Endothelial cell of umbilical vein (primary cell): ENCODE measurements around the gene GCH1. TPM values are rescaled to one million over a fixed set of nuclear protein-coding genes. Genes with fewer than 3 reads are reported as not detected.
A peak's percentile ranks its signal among the peaks of the same experiment; 100 is the strongest.

Experiments used
- BruUV-seq: library from RNA; stranded (reverse); fragments of 400-500 nt; replicated peaks from 2 replicates; lab custom pipeline; 2021; lab: Mats Ljungman, UMichigan
- CTCF ChIA-PET: fragments of 300-600, 350-600 bp; sonication (Branson Sonifier 250); formaldehyde crosslinking; loops from one replicate; lab custom pipeline; 2021; ENCODE audit warnings: antibody characterized with exemption, inconsistent platforms; lab: Charles Lee
- POLR2A ChIA-PET: fragments of 300-600, 350-600 bp; sonication (Branson Sonifier 250); formaldehyde crosslinking; loops from one replicate; lab custom pipeline; 2021; ENCODE audit warnings: antibody characterized with exemption, inconsistent platforms; lab: Charles Lee
- DNase-seq: peaks from one replicate; pipeline ENCODE4 v3.0.0-alpha.2; 2011; ENCODE audit warnings: low read depth, low spot score
- FAIRE-seq: peaks from 2 replicates; lab custom pipeline; 2011; peaks lifted over from hg19 to GRCh38; lab: Jason Lieb, UNC
- H2AFZ ChIP-seq: 2 replicates; pipeline ENCODE4 v1.6.0; 2012; ENCODE audit warnings: low read depth, low read length, control low read depth, inconsistent platforms
- H3K27ac ChIP-seq: 2 replicates; pipeline ENCODE4 v1.5.1; 2011; ENCODE audit warnings: low read depth, mild to moderate bottlenecking, control low read depth, low read length, moderate library complexity; ENCODE audit not compliant: insufficient read depth
- H3K27me3 ChIP-seq, 2 experiments: 2 replicates each; pipeline versions ENCODE4 v1.6.0 to v1.6.1; 2011; ENCODE audit warnings: low read length in 2 of 2, mixed read lengths in 1 of 2; ENCODE audit not compliant: control insufficient read depth in 2 of 2, insufficient read depth in 2 of 2
- H3K36me3 ChIP-seq, 2 experiments: 2 replicates in 1 of 2; 3 replicates in 1 of 2; pipeline ENCODE4 v1.5.1; 2011; ENCODE audit warnings: low read length in 2 of 2, mild to moderate bottlenecking in 1 of 2, moderate library complexity in 1 of 2; ENCODE audit not compliant: control insufficient read depth in 2 of 2, insufficient read depth in 2 of 2; ENCODE audit errors: extremely low read depth in 1 of 2
- H3K4me1 ChIP-seq: 3 replicates; pipeline ENCODE4 v1.5.1; 2011; ENCODE audit warnings: mild to moderate bottlenecking, low read length; ENCODE audit not compliant: control insufficient read depth, insufficient read depth; ENCODE audit errors: extremely low read depth
- H3K4me2 ChIP-seq: 2 replicates; pipeline ENCODE4 v1.6.1; 2011; ENCODE audit warnings: low read length, control low read depth, mixed read lengths; ENCODE audit not compliant: insufficient read depth
- H3K4me3 ChIP-seq, 3 experiments: fragments of 200-600 bp in 1 of 3; sonication (generic), shearing (Covaris generic) in 1 of 3; replicated peaks in 1 of 3; 2 replicates each; pipeline ENCODE4 v1.5.1; 2011 to 2016; ENCODE audit warnings: control low read depth in 3 of 3, low read length in 3 of 3, mild to moderate bottlenecking in 2 of 3, inconsistent platforms in 1 of 3, low read depth in 1 of 3, moderate library complexity in 1 of 3; ENCODE audit not compliant: insufficient read depth in 1 of 3
- H3K79me2 ChIP-seq: 2 replicates; pipeline ENCODE4 v1.6.0; 2012; ENCODE audit warnings: low read length, inconsistent platforms; ENCODE audit not compliant: control insufficient read depth, insufficient read depth
- H3K9ac ChIP-seq: replicated peaks from 2 replicates; pipeline ENCODE3; 2011; ENCODE audit warnings: low read length, control low read depth; ENCODE audit not compliant: insufficient read depth; ENCODE audit errors: extremely low read depth
- H3K9me1 ChIP-seq: replicated peaks from 3 replicates; pipeline ENCODE4 v1.6.0; 2011; ENCODE audit warnings: mild to moderate bottlenecking, low read length; ENCODE audit not compliant: control insufficient read depth, insufficient read depth; ENCODE audit errors: extremely low read depth
- H3K9me3 ChIP-seq: replicated peaks from 2 replicates; pipeline ENCODE4 v1.5.1; 2012; ENCODE audit warnings: low read length, inconsistent platforms; ENCODE audit not compliant: control insufficient read depth, insufficient read depth
- H4K20me1 ChIP-seq: replicated peaks from 2 replicates; pipeline ENCODE3; 2011; ENCODE audit warnings: mild to moderate bottlenecking, low read length; ENCODE audit not compliant: control insufficient read depth, insufficient read depth; ENCODE audit errors: extremely low read depth
- CTCF ChIP-seq, 2 donors: IDR thresholded peaks; 1 replicate in 1 of 2; 2 replicates in 1 of 2; pipeline ENCODE4 v1.5.1; 2011; ENCODE audit warnings: low read length in 2 of 2, mild to moderate bottlenecking in 2 of 2, moderate library complexity in 2 of 2, control low read depth in 1 of 2, inconsistent platforms in 1 of 2, low read depth in 1 of 2; ENCODE audit not compliant: insufficient read depth in 1 of 2; ENCODE audit errors: extremely low read depth in 1 of 2
- EZH2 ChIP-seq: IDR thresholded peaks from 2 replicates; pipeline ENCODE4 v1.6.1; 2012; ENCODE audit warnings: borderline replicate concordance, low read depth, mild to moderate bottlenecking, moderate library complexity, low read length, inconsistent platforms; ENCODE audit not compliant: severe bottlenecking
- FOS ChIP-seq: IDR thresholded peaks from 2 replicates; pipeline ENCODE4 v1.6.1; 2011; ENCODE audit warnings: mild to moderate bottlenecking, low read length, moderate library complexity, borderline replicate concordance; ENCODE audit not compliant: insufficient read depth
- GATA2 ChIP-seq: IDR thresholded peaks from 2 replicates; pipeline ENCODE4 v1.7.0; 2011; ENCODE audit warnings: low read depth, mild to moderate bottlenecking, moderate library complexity, mixed read lengths, low read length; ENCODE audit not compliant: insufficient read length, insufficient read depth
- JUN ChIP-seq: IDR thresholded peaks from 2 replicates; pipeline ENCODE4 v1.6.1; 2011; ENCODE audit warnings: borderline replicate concordance, low read depth; ENCODE audit not compliant: insufficient read length, insufficient read depth
- MAX ChIP-seq: IDR thresholded peaks from 2 replicates; pipeline ENCODE4 v1.6.1; 2011; ENCODE audit not compliant: insufficient read depth, insufficient read length
- MYC ChIP-seq: IDR thresholded peaks from one replicate; pipeline ENCODE4 v1.6.1; 2011; ENCODE audit warnings: mild to moderate bottlenecking, low read depth, low read length
- POLR2A ChIP-seq: IDR thresholded peaks from 2 replicates; pipeline ENCODE4 v1.6.1; 2012; ENCODE audit warnings: low read depth, mild to moderate bottlenecking, control low read depth, low read length
- POLR2AphosphoS5 ChIP-seq: IDR thresholded peaks from 2 replicates; pipeline ENCODE4 v1.6.1; 2012; ENCODE audit warnings: low read depth, mild to moderate bottlenecking, control low read depth, low read length, moderate library complexity; ENCODE audit not compliant: insufficient read depth
- dilution Hi-C: fragments of 300-500 bp; cut with MboI; formaldehyde crosslinking; loops from one replicate; pipeline ENCODE4 v1.15.0; 2019; ENCODE audit warnings: low sequenced_read_pairs; ENCODE audit not compliant: extremely low pct_ligation_motif_present
- intact Hi-C: fragments of 100-400 bp; cut with micrococcal nuclease; formaldehyde crosslinking; loops from one replicate; pipeline ENCODE4 v1.10.0; 2022
- polyA plus RNA-seq, 4 experiments: library from polyadenylated mRNA; depleted of rRNA in 3 of 4; stranded (reverse) in 3 of 4; unstranded in 1 of 4; fragments of >200 nt; gene quantifications; 2 replicates each; pipeline versions ENCODE4 v1.2.1 to v1.2.3, GENCODE V29; 2011 to 2012; ENCODE audit warnings: missing spikeins in 1 of 4
- total RNA-seq: library from RNA; stranded (reverse); gene quantifications from 2 replicates; pipeline ENCODE4 v1.2.3, GENCODE V29; 2021

GCH1 gene
- total and polyA plus RNA-seq, 2 donors (not counting 3 experiments of a cell fraction or from before 2014, with no cell fraction given) = 3.6 to 4.6 TPM

- Histone ChIP-seq H4K20me1 (no peaks in the 10 kb centered on the region), H2AFZ (peak overlapping the region; percentile 85), H3K27ac (peak overlapping the region; percentile 49), H3K4me1 (peaks cover 17% of the 10 kb centered on the region), H3K9me3 (no peaks in the 10 kb centered on the region), H3K9me1 (no peaks in the 10 kb centered on the region), H3K9ac (peak overlapping the region; percentile 77), H3K36me3 (no peaks in the 10 kb centered on the region), H3K4me3 (peak overlapping the region; percentile 17 to 85 (median 22)), H3K4me2 (peak overlapping the region; percentile 94), H3K27me3 (no peaks in the 10 kb centered on the region), H3K79me2 (no peaks in the 10 kb centered on the region)
- intact Hi-C loops (no loop called here), dilution Hi-C loops (no loop called here)
- BruUV-seq = no TSS peak
- TF ChIP-seq FOS (no peak), POLR2AphosphoS5 (no peak), MAX (no peak), GATA2 (no peak), CTCF (IDR thresholded peaks at IDR 0.05; ENCODE audit: extremely low read depth in 1 of 2, insufficient read depth in 1 of 2, low read depth in 1 of 2, low read length in 2 of 2) (no peak), EZH2 (no peak), JUN (no peak), MYC (no peak), POLR2A (no peak)
- DNase-seq (peak; percentile 79), FAIRE-seq (no peak)
- ChIA-PET POLR2A (interaction anchor here (0.6 kb wide), 1 partner anchor 92 kb away, joined by 3 read pairs; no protein-coding TSS in a partner anchor), CTCF (interaction anchor here (0.7 to 3.0 kb wide), 12 partner anchors 10 to 318 kb away, joined by 3 to 14 read pairs (median 4); partner anchors contain the start of gene GCH1)
Measured at GRCh38 chr14:54881761-54882401, 20.7 kb downstream of the GCH1 start.
